Measurements from ENCODE around the gene SPAG8.

The SPAG8 gene

DNA sequence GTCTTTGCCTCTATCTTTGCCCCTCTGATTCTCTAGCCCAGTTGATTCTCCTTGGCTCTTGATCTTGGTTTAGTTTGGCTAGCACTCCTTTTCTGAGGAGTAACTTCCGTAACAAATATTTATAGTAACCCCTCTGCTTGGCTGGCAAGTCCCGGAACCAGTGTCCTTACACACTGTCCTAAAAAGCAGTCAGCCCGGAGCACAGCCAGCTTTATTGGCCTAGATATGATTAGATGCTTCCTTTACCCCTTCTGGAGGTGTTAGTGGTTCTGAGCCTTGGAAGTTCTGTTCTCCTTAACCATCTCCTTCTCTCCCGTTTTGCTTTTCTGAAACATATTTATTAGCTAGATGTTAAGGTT, 41.0 kb downstream of the SPAG8 start:
- ATAC-seq (ENCODE audit: insufficient read depth, low read depth) (no peak), DNase-seq (no peak)
- peaks cover 3% of the 10 kb centered on the region for H4K20me1 ChIP-seq (ENCODE audit: insufficient read depth, low read length)
- no peaks in the 10 kb centered on the region for H3K4me1 ChIP-seq (ENCODE audit: insufficient read depth, low read length)
- no peak overlapping the region for H2AFZ ChIP-seq (ENCODE audit: low read depth, low read length)
- no peaks in the 10 kb centered on the region for H3K27me3 ChIP-seq (ENCODE audit: insufficient read depth, low read length, poor library complexity)
- no peak for TF ChIP-seq CTCF (IDR thresholded peaks at IDR 0.05; ENCODE audit: borderline replicate concordance, extremely low read depth, low read length, poor library complexity, severe bottlenecking)
- H3K4me2 ChIP-seq (ENCODE audit: insufficient read depth, low read length) = no peak overlapping the region
- H3K36me3 ChIP-seq (ENCODE audit: insufficient read depth, low read length) = peaks cover 5% of the 10 kb centered on the region; the same call in 1 of the 2 replicates
- no peak overlapping the region for H3K9ac ChIP-seq (ENCODE audit: low read depth, low read length)
- H3K9me3 ChIP-seq (ENCODE audit: insufficient read depth, low read length, severe bottlenecking) = no peaks in the 10 kb centered on the region
- H3K4me3 ChIP-seq (ENCODE audit: low read depth in 1 of 2, low read length in 2 of 2) = no peak overlapping the region
- H3K79me2 ChIP-seq (ENCODE audit: insufficient read depth, low read length) = peaks cover 21% of the 10 kb centered on the region
- no peak overlapping the region for H3K27ac ChIP-seq (ENCODE audit: low read length)

GRCh38 chr9:35769763-35770162, 42.3 kb downstream of the SPAG8 start:
- H2AFZ ChIP-seq (ENCODE audit: low read depth, low read length) = no peak overlapping the region
- H3K27me3 ChIP-seq (ENCODE audit: insufficient read depth, low read length, poor library complexity) = no peaks in the 10 kb centered on the region
- no peaks in the 10 kb centered on the region for H3K4me1 ChIP-seq (ENCODE audit: insufficient read depth, low read length)
- H4K20me1 ChIP-seq (ENCODE audit: insufficient read depth, low read length) = peaks cover 3% of the 10 kb centered on the region
- H3K9ac ChIP-seq (ENCODE audit: low read depth, low read length) = no peak overlapping the region
- no peaks in the 10 kb centered on the region for H3K9me3 ChIP-seq (ENCODE audit: insufficient read depth, low read length, severe bottlenecking)
- no peak for ATAC-seq (ENCODE audit: insufficient read depth, low read depth)
- H3K27ac ChIP-seq (ENCODE audit: low read length) = no peak overlapping the region
- H3K4me2 ChIP-seq (ENCODE audit: insufficient read depth, low read length) = no peak overlapping the region
- no peak overlapping the region for H3K4me3 ChIP-seq (ENCODE audit: low read depth in 1 of 2, low read length in 2 of 2)
- TF ChIP-seq CTCF (IDR thresholded peaks at IDR 0.05; ENCODE audit: borderline replicate concordance, extremely low read depth, low read length, poor library complexity, severe bottlenecking) (no peak), EZH2 (IDR thresholded peaks at IDR 0.05; ENCODE audit: borderline replicate concordance, low read depth, low read length, severe bottlenecking) (no peak)
- peaks cover 5% of the 10 kb centered on the region; the same call in 1 of the 2 replicates for H3K36me3 ChIP-seq (ENCODE audit: insufficient read depth, low read length)
- DNase-seq = no peak
- peaks cover 27% of the 10 kb centered on the region for H3K79me2 ChIP-seq (ENCODE audit: insufficient read depth, low read length)

GRCh38 chr9:35767458-35767857, 44.6 kb downstream of the SPAG8 start:
- H3K79me2 ChIP-seq (ENCODE audit: insufficient read depth, low read length) = peaks cover 37% of the 10 kb centered on the region
- no peak for TF ChIP-seq CTCF (IDR thresholded peaks at IDR 0.05; ENCODE audit: borderline replicate concordance, extremely low read depth, low read length, poor library complexity, severe bottlenecking)
- no peak for TF ChIP-seq EZH2 (IDR thresholded peaks at IDR 0.05; ENCODE audit: borderline replicate concordance, low read depth, low read length, severe bottlenecking)
- H3K4me3 ChIP-seq (ENCODE audit: low read depth in 1 of 2, low read length in 2 of 2) = no peak overlapping the region
- H3K4me1 ChIP-seq (ENCODE audit: insufficient read depth, low read length) = no peaks in the 10 kb centered on the region
- H3K9ac ChIP-seq (ENCODE audit: low read depth, low read length) = no peak overlapping the region
- no peak overlapping the region for H3K4me2 ChIP-seq (ENCODE audit: insufficient read depth, low read length)
- H3K9me3 ChIP-seq (ENCODE audit: insufficient read depth, low read length, severe bottlenecking) = no peaks in the 10 kb centered on the region
- peaks cover 3% of the 10 kb centered on the region for H4K20me1 ChIP-seq (ENCODE audit: insufficient read depth, low read length)
- no peak overlapping the region for H2AFZ ChIP-seq (ENCODE audit: low read depth, low read length)
- no peaks in the 10 kb centered on the region for H3K27me3 ChIP-seq (ENCODE audit: insufficient read depth, low read length, poor library complexity)
- DNase-seq (no peak), ATAC-seq (ENCODE audit: insufficient read depth, low read depth) (no peak)
- no peak overlapping the region for H3K27ac ChIP-seq (ENCODE audit: low read length)
- peaks cover 5% of the 10 kb centered on the region; the same call in 1 of the 2 replicates for H3K36me3 ChIP-seq (ENCODE audit: insufficient read depth, low read length)

- Histone ChIP-seq H4K20me1 (ENCODE audit: insufficient read depth, low read length) (peaks cover 3% of the 10 kb centered on the region), H3K4me2 (ENCODE audit: insufficient read depth, low read length) (no peak overlapping the region), H3K4me3 (ENCODE audit: low read depth in 1 of 2, low read length in 2 of 2) (no peak overlapping the region), H3K4me1 (ENCODE audit: insufficient read depth, low read length) (no peaks in the 10 kb centered on the region), H3K36me3 (ENCODE audit: insufficient read depth, low read length) (peaks cover 3% of the 10 kb centered on the region; the same call in 1 of the 2 replicates), H3K27me3 (ENCODE audit: insufficient read depth, low read length, poor library complexity) (no peaks in the 10 kb centered on the region), H3K9ac (ENCODE audit: low read depth, low read length) (no peak overlapping the region), H2AFZ (ENCODE audit: low read depth, low read length) (no peak overlapping the region), H3K9me3 (ENCODE audit: insufficient read depth, low read length, severe bottlenecking) (no peaks in the 10 kb centered on the region), H3K79me2 (ENCODE audit: insufficient read depth, low read length) (peaks cover 36% of the 10 kb centered on the region), H3K27ac (ENCODE audit: low read length) (no peak overlapping the region)
- TF ChIP-seq CTCF (IDR thresholded peaks at IDR 0.05; ENCODE audit: borderline replicate concordance, extremely low read depth, low read length, poor library complexity, severe bottlenecking) (no peak), EZH2 (IDR thresholded peaks at IDR 0.05; ENCODE audit: borderline replicate concordance, low read depth, low read length, severe bottlenecking) (no peak)
- ATAC-seq (ENCODE audit: insufficient read depth, low read depth) (no peak), DNase-seq (no peak)
These were observed 45.1 kb downstream of the SPAG8 start for GRCh38 chr9:35766997-35767396.

Measured in DND-41 (cell line).